Suprapubic skin (tissue), 4 donors: ENCODE data around the gene NUP188. TPM values are rescaled to one million over a fixed set of nuclear protein-coding genes. Genes with fewer than 3 reads are reported as not detected.

Source experiments
- DNase-seq, 2 donors: peaks; one replicate each; pipeline ENCODE4 v3.0.0-alpha.2; 2019; ENCODE audit warnings: low spot score in 2 of 2
- H3K27ac ChIP-seq: fragments of 200-600 bp; sonication (generic); one replicate; pipeline ENCODE4 v1.5.1; 2019
- H3K27me3 ChIP-seq: fragments of 200-600 bp; sonication (generic); one replicate; pipeline ENCODE4 v1.5.1; 2019
- H3K36me3 ChIP-seq: fragments of 200-600 bp; sonication (generic); one replicate; pipeline ENCODE4 v1.5.1; 2019
- H3K4me1 ChIP-seq: fragments of 200-600 bp; sonication (generic); one replicate; pipeline ENCODE4 v1.5.1; 2019
- H3K4me3 ChIP-seq: fragments of 200-600 bp; sonication (generic); one replicate; pipeline ENCODE4 v1.5.1; 2019; ENCODE audit warnings: mild to moderate bottlenecking
- H3K9me3 ChIP-seq: fragments of 200-600 bp; sonication (generic); one replicate; pipeline ENCODE4 v1.5.1; 2019
- CTCF ChIP-seq, 2 donors: fragments of 200-600 bp in 1 of 2; fragments of 450-650 bp in 1 of 2; sonication (generic) in 1 of 2; IDR thresholded peaks; one replicate each; pipeline ENCODE4 v1.5.1; 2016 to 2019; ENCODE audit warnings: antibody characterized with exemption in 2 of 2, mild to moderate bottlenecking in 1 of 2, moderate library complexity in 1 of 2
- EP300 ChIP-seq: sonication (generic); formaldehyde crosslinking; IDR thresholded peaks from one replicate; pipeline ENCODE4 v1.6.1; 2017; ENCODE audit warnings: antibody characterized with exemption
- POLR2A ChIP-seq, 2 donors: fragments of 450-650 bp; IDR thresholded peaks; one replicate each; pipeline ENCODE4 v1.6.1; 2017; ENCODE audit warnings: antibody characterized with exemption in 2 of 2, mild to moderate bottlenecking in 2 of 2, moderate library complexity in 2 of 2
- POLR2AphosphoS5 ChIP-seq, 3 donors: sonication (generic); formaldehyde crosslinking; IDR thresholded peaks; one replicate each; pipeline ENCODE4 v1.6.1; 2017; ENCODE audit warnings: antibody characterized with exemption in 3 of 3
- WGBS: methylation state at CpG from one replicate; pipeline ENCODE4 v1.1.5; 2018; 5-methylcytosine and 5-hydroxymethylcytosine counted together
- total RNA-seq, 4 donors: library from RNA; depleted of rRNA; stranded (reverse); fragments of >200 nt; gene quantifications; one replicate each; pipeline ENCODE4 v1.1.0, GENCODE V29; 2016

The NUP188 gene
- total RNA-seq, 4 donors from 2014 or later, result 53.6 to 104 (median 60.6) TPM

- no peak overlapping the region for H3K27ac ChIP-seq
- H3K4me1 ChIP-seq, result peaks cover under 1% of the 10 kb centered on the region
- no peak for DNase-seq
- no peaks in the 10 kb centered on the region for H3K9me3 ChIP-seq
- no peak for TF ChIP-seq POLR2AphosphoS5 (IDR thresholded peaks at IDR 0.05)
- no peak for TF ChIP-seq CTCF (IDR thresholded peaks at IDR 0.05)
- no peak for TF ChIP-seq EP300
- no peak for TF ChIP-seq POLR2A (IDR thresholded peaks at IDR 0.05)
- H3K4me3 ChIP-seq, result no peak overlapping the region
- peaks cover 78% of the 10 kb centered on the region for H3K36me3 ChIP-seq
- H3K27me3 ChIP-seq, result no peaks in the 10 kb centered on the region
- WGBS, result 93% methylated on average over 4 of the region's 11 CpGs
Measured at GRCh38 chr9:129013674-129014073, 66.2 kb downstream of the NUP188 start.

GRCh38 chr9:129014124-129014523 lies 66.6 kb downstream of the NUP188 start:
- Histone ChIP-seq H3K4me1 (no peaks in the 10 kb centered on the region), H3K27ac (no peak overlapping the region), H3K9me3 (no peaks in the 10 kb centered on the region), H3K27me3 (no peaks in the 10 kb centered on the region), H3K4me3 (no peak overlapping the region), H3K36me3 (peaks cover 78% of the 10 kb centered on the region)
- no peak for DNase-seq
- TF ChIP-seq POLR2A (IDR thresholded peaks at IDR 0.05) (no peak), EP300 (no peak), CTCF (IDR thresholded peaks at IDR 0.05) (no peak), POLR2AphosphoS5 (IDR thresholded peaks at IDR 0.05) (no peak)
- 94% methylated on average over 3 of the region's 11 CpGs for WGBS

- H3K27ac ChIP-seq, result no peak overlapping the region
- no peaks in the 10 kb centered on the region for H3K9me3 ChIP-seq
- no peaks in the 10 kb centered on the region for H3K27me3 ChIP-seq
- WGBS, result 81% methylated on average over 8 of the region's 8 CpGs
- DNase-seq, result no peak
- H3K4me1 ChIP-seq, result no peaks in the 10 kb centered on the region
- TF ChIP-seq CTCF (IDR thresholded peaks at IDR 0.05) (no peak), POLR2A (IDR thresholded peaks at IDR 0.05) (no peak), POLR2AphosphoS5 (IDR thresholded peaks at IDR 0.05) (no peak), EP300 (no peak)
- H3K36me3 ChIP-seq, result peaks cover 76% of the 10 kb centered on the region
- no peak overlapping the region for H3K4me3 ChIP-seq
Measured at GRCh38 chr9:129014608-129015007, 67.1 kb downstream of the NUP188 start.

- Histone ChIP-seq H3K4me1 (peaks cover 21% of the 10 kb centered on the region), H3K9me3 (no peaks in the 10 kb centered on the region), H3K4me3 (no peak overlapping the region), H3K27ac (no peak overlapping the region), H3K27me3 (no peaks in the 10 kb centered on the region), H3K36me3 (peaks cover 25% of the 10 kb centered on the region)
- TF ChIP-seq POLR2AphosphoS5 (IDR thresholded peaks at IDR 0.05) (no peak), POLR2A (IDR thresholded peaks at IDR 0.05) (no peak), CTCF (IDR thresholded peaks at IDR 0.05) (no peak), EP300 (no peak)
- WGBS, result 75% methylated on average over 5 of the region's 8 CpGs
- DNase-seq, result no peak
Measured at GRCh38 chr9:129021091-129021490, 73.6 kb downstream of the NUP188 start.

- Histone ChIP-seq H3K4me1 (peaks cover 30% of the 10 kb centered on the region), H3K27me3 (no peaks in the 10 kb centered on the region), H3K36me3 (peaks cover 25% of the 10 kb centered on the region), H3K9me3 (no peaks in the 10 kb centered on the region), H3K4me3 (no peak overlapping the region), H3K27ac (no peak overlapping the region)
- WGBS, result 82% methylated on average over 9 of the region's 9 CpGs
- no peak for DNase-seq
- TF ChIP-seq POLR2A (IDR thresholded peaks at IDR 0.05) (no peak), POLR2AphosphoS5 (IDR thresholded peaks at IDR 0.05) (no peak), EP300 (no peak), CTCF (IDR thresholded peaks at IDR 0.05) (no peak)
Measured at GRCh38 chr9:129022037-129022436, 74.5 kb downstream of the NUP188 start.
